Measurements from ENCODE around the gene FGF12. TPM values are rescaled to one million over a fixed set of nuclear protein-coding genes. Genes with fewer than 3 reads are reported as not detected.

Gene FGF12
- total and polyA plus RNA-seq, 9 donors: 3.0 to 5.4 (median 4.3) TPM

DNA sequence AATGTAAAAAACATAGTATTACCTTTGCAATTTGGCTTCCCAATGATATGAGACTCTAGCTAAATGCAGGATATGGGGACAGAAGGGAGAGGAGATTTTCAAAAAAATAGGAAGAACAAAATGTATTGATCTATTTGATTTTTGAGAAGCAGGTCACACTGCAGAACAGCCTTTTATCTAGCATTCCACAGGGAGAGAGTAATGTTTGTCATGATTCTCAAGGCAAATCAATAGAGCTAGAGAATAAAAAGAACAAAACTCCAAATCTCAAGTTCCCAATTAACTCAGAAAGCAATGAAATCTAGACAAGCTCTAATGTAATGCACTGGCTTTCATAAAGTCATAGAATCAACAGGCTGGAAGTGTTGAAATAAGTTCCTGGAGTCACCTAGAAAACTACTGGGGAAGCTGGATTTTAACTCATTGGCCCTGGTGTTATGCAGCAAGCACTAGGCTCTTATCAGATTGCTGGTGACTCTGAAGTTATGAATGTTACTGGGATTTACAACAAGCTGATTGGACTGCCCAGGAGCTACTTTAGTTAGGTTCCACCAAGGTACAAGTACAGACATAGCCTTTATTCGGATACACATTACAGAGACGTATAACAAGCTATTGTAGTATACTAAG, 442.8 kb downstream of the FGF12 start:
- H3K36me3 ChIP-seq (ENCODE audit: control insufficient read depth, insufficient read depth, low read length): no peaks in the 10 kb centered on the region
- H3K9me3 ChIP-seq (replicated peaks; ENCODE audit: control insufficient read depth, low read depth, low read length): no peaks in the 10 kb centered on the region
- no peaks in the 10 kb centered on the region for H3K27me3 ChIP-seq (ENCODE audit: control insufficient read depth, insufficient read depth, low read length)
- no peaks in the 10 kb centered on the region for H3K4me1 ChIP-seq (ENCODE audit: control insufficient read depth, insufficient read depth, low read length)
- no peak overlapping the region for H3K27ac ChIP-seq (ENCODE audit: low read length)
- DNase-seq: no peak
- no peak overlapping the region for H3K4me3 ChIP-seq (ENCODE audit: low read length)
- no CpG with 5 or more reads among the region's 2 CpGs for WGBS (ENCODE audit: insufficient coverage)

DNA sequence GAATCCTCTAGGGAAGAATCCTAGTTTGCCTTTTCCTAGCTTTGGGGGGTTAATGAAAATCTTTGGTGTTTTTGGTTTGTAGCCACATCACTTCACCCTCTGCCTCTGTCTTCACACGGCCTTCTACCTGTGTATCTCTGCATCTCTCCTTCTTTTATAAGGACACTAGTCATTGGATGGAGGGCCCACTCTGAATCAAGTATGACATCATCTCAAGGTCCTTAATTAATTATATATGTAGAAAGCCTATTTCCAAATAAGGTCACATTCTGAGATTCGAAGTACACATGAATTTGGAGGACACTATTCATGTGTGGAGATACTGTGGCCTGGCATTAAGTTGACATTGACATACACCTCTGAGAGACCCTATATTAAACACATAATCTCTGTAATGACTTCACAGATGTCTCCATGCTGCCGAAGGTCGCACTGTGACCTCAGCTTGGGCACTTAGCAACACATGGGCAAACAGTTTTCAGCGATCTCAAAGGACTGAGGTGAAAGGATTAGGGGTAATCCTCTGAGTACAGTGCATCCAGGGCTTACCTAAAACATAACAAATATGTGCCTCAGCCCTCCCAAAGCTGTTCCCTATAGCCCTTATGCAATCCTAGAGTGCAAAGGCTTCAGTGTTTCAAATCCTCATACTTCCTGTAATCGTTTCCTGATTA, 446.0 kb downstream of the FGF12 start:
- no peak for DNase-seq
- Histone ChIP-seq H3K4me1 (ENCODE audit: control insufficient read depth, insufficient read depth, low read length) (no peaks in the 10 kb centered on the region), H3K4me3 (ENCODE audit: low read length) (no peak overlapping the region), H3K27me3 (ENCODE audit: control insufficient read depth, insufficient read depth, low read length) (no peaks in the 10 kb centered on the region), H3K9me3 (replicated peaks; ENCODE audit: control insufficient read depth, low read depth, low read length) (no peaks in the 10 kb centered on the region), H3K27ac (ENCODE audit: low read length) (no peak overlapping the region), H3K36me3 (ENCODE audit: control insufficient read depth, insufficient read depth, low read length) (no peaks in the 10 kb centered on the region)
- no CpG with 5 or more reads among the region's 6 CpGs for WGBS (ENCODE audit: insufficient coverage)

- H3K4me1 ChIP-seq (ENCODE audit: control insufficient read depth, insufficient read depth, low read length): no peaks in the 10 kb centered on the region
- H3K27ac ChIP-seq (ENCODE audit: low read length): no peak overlapping the region
- H3K9me3 ChIP-seq (replicated peaks; ENCODE audit: control insufficient read depth, low read depth, low read length): no peaks in the 10 kb centered on the region
- H3K4me3 ChIP-seq (ENCODE audit: low read length): no peak overlapping the region
- H3K36me3 ChIP-seq (ENCODE audit: control insufficient read depth, insufficient read depth, low read length): no peaks in the 10 kb centered on the region
- no peaks in the 10 kb centered on the region for H3K27me3 ChIP-seq (ENCODE audit: control insufficient read depth, insufficient read depth, low read length)
- WGBS (ENCODE audit: insufficient coverage): no CpG with 5 or more reads among the region's 1 CpG
- DNase-seq: no peak
Observed at GRCh38 chr3:192279664-192280063, 447.7 kb downstream of the FGF12 start.

DNA sequence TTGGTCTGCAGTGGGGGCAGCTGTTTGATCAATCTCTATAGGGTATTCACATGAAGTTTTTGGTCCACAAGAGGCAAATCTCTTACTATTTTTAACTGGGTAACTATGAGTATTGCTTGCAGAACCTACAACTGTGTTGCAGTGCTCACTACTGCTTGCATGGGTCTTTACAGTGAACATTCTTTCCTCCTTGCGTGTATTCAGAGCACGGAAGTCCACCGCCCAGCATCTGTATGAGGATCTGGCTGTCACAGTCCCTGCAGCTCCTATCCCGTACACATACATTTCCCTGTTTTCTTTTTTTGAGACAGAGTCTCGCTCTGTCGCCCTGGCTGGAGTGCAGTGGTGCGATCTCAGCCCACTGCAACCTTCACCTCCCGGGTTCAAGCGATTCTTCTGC, 449.9 kb downstream of the FGF12 start:
- Histone ChIP-seq H3K27me3 (ENCODE audit: control insufficient read depth, insufficient read depth, low read length) (no peaks in the 10 kb centered on the region), H3K9me3 (replicated peaks; ENCODE audit: control insufficient read depth, low read depth, low read length) (no peaks in the 10 kb centered on the region), H3K4me1 (ENCODE audit: control insufficient read depth, insufficient read depth, low read length) (no peaks in the 10 kb centered on the region), H3K4me3 (ENCODE audit: low read length) (no peak overlapping the region), H3K27ac (ENCODE audit: low read length) (no peak overlapping the region), H3K36me3 (ENCODE audit: control insufficient read depth, insufficient read depth, low read length) (no peaks in the 10 kb centered on the region)
- WGBS (ENCODE audit: insufficient coverage): 81% methylated on average over 8 of the region's 9 CpGs
- no peak for DNase-seq

- H3K27ac ChIP-seq (ENCODE audit: low read length): no peak overlapping the region
- 50% methylated on average over 1 of the region's 7 CpGs for WGBS (ENCODE audit: insufficient coverage)
- DNase-seq: no peak
- H3K4me3 ChIP-seq (ENCODE audit: low read length): no peak overlapping the region
- no peaks in the 10 kb centered on the region for H3K9me3 ChIP-seq (replicated peaks; ENCODE audit: control insufficient read depth, low read depth, low read length)
- H3K27me3 ChIP-seq (ENCODE audit: control insufficient read depth, insufficient read depth, low read length): no peaks in the 10 kb centered on the region
- H3K36me3 ChIP-seq (ENCODE audit: control insufficient read depth, insufficient read depth, low read length): no peaks in the 10 kb centered on the region
- H3K4me1 ChIP-seq (ENCODE audit: control insufficient read depth, insufficient read depth, low read length): no peaks in the 10 kb centered on the region
Observed at GRCh38 chr3:192275741-192276355, 451.5 kb downstream of the FGF12 start.

DNA sequence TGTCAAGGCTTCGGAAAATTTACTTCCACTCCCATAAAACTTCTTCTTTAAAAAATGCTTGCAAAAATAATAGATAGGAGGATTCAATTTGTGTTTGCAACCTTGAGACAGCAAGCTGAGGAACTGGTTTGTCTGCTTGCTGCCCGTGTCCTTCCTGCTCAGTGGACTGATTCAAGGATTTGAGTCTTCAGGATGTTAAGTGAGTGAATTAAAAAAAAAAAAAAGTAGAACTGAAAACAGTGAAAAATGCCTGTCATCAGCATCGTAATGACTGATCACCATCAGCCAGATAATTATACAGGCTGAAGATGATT, 453.7 kb downstream of the FGF12 start:
- Histone ChIP-seq H3K27ac (ENCODE audit: low read length) (no peak overlapping the region), H3K4me1 (ENCODE audit: control insufficient read depth, insufficient read depth, low read length) (no peaks in the 10 kb centered on the region), H3K9me3 (replicated peaks; ENCODE audit: control insufficient read depth, low read depth, low read length) (no peaks in the 10 kb centered on the region), H3K36me3 (ENCODE audit: control insufficient read depth, insufficient read depth, low read length) (no peaks in the 10 kb centered on the region), H3K4me3 (ENCODE audit: low read length) (no peak overlapping the region), H3K27me3 (ENCODE audit: control insufficient read depth, insufficient read depth, low read length) (no peaks in the 10 kb centered on the region)
- 80% methylated on average over 1 of the region's 3 CpGs for WGBS (ENCODE audit: insufficient coverage)
- no peak for DNase-seq

DNA sequence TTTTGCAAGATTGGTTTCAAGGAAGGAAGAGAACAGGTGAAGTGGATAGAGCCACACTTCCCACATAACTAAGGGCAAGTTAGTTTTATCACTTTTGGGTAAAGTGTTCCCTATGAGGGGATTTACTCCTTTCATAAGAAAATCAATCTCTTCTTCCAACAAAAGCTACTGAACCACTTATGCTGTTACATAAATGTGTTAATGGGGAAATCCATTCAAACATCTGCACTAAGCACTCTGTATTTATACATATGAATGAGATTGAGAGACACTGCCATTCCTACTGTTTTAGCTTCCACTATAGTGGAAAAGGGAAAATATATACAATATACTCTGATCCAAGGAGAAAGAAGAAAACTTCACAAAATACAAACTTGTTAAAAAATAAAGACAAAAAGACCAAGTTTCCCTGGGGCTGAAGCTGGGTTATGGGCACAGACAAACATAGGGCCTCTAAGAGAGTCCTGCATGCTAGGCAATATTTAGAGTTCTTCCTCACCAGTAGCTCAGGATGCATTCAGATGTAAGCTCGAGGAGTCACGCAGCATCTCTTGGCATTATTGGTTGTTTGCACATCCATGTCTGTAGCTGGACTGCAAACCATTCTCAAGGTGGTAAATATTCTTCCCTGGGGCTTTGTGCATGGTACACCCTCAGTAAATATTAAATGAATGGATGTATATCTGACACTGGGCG, 454.2 kb downstream of the FGF12 start:
- Histone ChIP-seq H3K36me3 (ENCODE audit: control insufficient read depth, insufficient read depth, low read length) (no peaks in the 10 kb centered on the region), H3K4me3 (ENCODE audit: low read length) (no peak overlapping the region), H3K27me3 (ENCODE audit: control insufficient read depth, insufficient read depth, low read length) (no peaks in the 10 kb centered on the region), H3K9me3 (replicated peaks; ENCODE audit: control insufficient read depth, low read depth, low read length) (no peaks in the 10 kb centered on the region), H3K27ac (ENCODE audit: low read length) (no peak overlapping the region), H3K4me1 (ENCODE audit: control insufficient read depth, insufficient read depth, low read length) (no peaks in the 10 kb centered on the region)
- WGBS (ENCODE audit: insufficient coverage): 87% methylated on average over 2 of the region's 3 CpGs
- no peak for DNase-seq

DNA sequence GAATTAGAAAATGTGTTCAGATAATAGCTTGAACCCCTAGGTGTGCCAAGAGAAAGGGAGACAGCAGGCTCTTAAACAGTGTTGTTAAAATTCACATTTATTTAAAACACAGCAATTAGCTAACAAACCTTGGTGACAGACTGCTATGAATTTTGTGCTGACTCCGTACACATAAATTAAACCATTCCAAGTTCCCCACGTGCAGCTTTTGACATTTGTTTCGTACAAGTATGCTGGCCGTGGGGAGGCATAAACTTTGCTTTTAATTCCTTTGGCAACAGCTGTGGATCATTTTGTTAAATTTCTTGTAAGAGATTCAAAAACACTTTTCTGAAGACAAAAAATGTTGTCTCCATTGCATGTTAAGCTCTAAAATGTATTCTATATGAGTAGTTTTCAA, 465.3 kb downstream of the FGF12 start:
- no CpG with 5 or more reads among the region's 4 CpGs for WGBS (ENCODE audit: insufficient coverage)

GRCh38 chr3:192261135-192261534, 466.2 kb downstream of the FGF12 start:
- Histone ChIP-seq H3K27ac (ENCODE audit: low read length) (no peak overlapping the region), H3K27me3 (ENCODE audit: control insufficient read depth, insufficient read depth, low read length) (no peaks in the 10 kb centered on the region), H3K4me1 (ENCODE audit: control insufficient read depth, insufficient read depth, low read length) (no peaks in the 10 kb centered on the region), H3K9me3 (replicated peaks; ENCODE audit: control insufficient read depth, low read depth, low read length) (no peaks in the 10 kb centered on the region), H3K4me3 (ENCODE audit: low read length) (no peak overlapping the region), H3K36me3 (ENCODE audit: control insufficient read depth, insufficient read depth, low read length) (no peaks in the 10 kb centered on the region)
- whole genome bisulfite sequencing (ENCODE audit: insufficient coverage): no CpG with 5 or more reads among the region's 3 CpGs
- DNase-seq: no peak

More for the DNA sequence above, 465.3 kb downstream of the FGF12 start:
- Histone ChIP-seq H3K4me1 (ENCODE audit: control insufficient read depth, insufficient read depth, low read length) (no peaks in the 10 kb centered on the region), H3K36me3 (ENCODE audit: control insufficient read depth, insufficient read depth, low read length) (no peaks in the 10 kb centered on the region), H3K27ac (ENCODE audit: low read length) (no peak overlapping the region), H3K9me3 (replicated peaks; ENCODE audit: control insufficient read depth, low read depth, low read length) (no peaks in the 10 kb centered on the region), H3K4me3 (ENCODE audit: low read length) (no peak overlapping the region), H3K27me3 (ENCODE audit: control insufficient read depth, insufficient read depth, low read length) (no peaks in the 10 kb centered on the region)
- DNase-seq: peak; percentile 76
